ENCODE measurements around the gene HLA-B. TPM values are rescaled to one million over a fixed set of nuclear protein-coding genes. Genes with fewer than 3 reads are reported as not detected.

HLA-B gene
- total RNA-seq, 1 donor from 2014 or later, result 400 TPM

- Histone ChIP-seq H3K27ac (replicated peaks) (no peak overlapping the region), H3K4me3 (no peak overlapping the region), H3K36me3 (peaks cover 19% of the 10 kb centered on the region), H3K9me3 (replicated peaks) (no peaks in the 10 kb centered on the region), H3K27me3 (ENCODE audit: low read depth) (no peaks in the 10 kb centered on the region), H3K4me1 (peaks cover 20% of the 10 kb centered on the region)
- no peak for DNase-seq
- intact Hi-C loops (cut with micrococcal nuclease), result no loop called here
- TF ChIP-seq CTCF (IDR thresholded peaks at IDR 0.05; ENCODE audit: borderline replicate concordance), result no peak
Measured at GRCh38 chr6:31351401-31352309, 5.3 kb downstream of the HLA-B start.

DNA sequence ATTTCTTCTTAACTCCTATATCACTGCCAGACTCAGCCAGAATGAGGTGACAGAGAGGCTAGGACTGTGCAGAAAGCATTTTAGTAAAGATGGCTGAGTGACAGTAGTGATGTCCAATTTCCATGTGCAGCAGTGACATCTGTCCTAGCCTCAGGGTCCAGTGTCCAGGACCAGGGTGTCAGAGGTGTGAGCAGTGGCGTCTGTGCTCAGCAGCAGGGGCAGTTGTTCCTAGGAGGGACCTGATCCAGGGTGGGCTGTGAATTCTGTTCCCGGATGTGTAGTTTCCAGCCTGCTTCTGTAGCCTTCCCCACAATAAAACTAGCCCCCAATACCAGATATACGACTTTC is 6.0 kb downstream of the HLA-B start:
- intact Hi-C loops (cut with micrococcal nuclease), result no loop called here

GRCh38 chr6:31350196-31351032 is 6.6 kb downstream of the HLA-B start:
- Histone ChIP-seq H3K27ac (replicated peaks) (no peak overlapping the region), H3K36me3 (peaks cover 14% of the 10 kb centered on the region), H3K4me1 (peaks cover 16% of the 10 kb centered on the region), H3K4me3 (no peak overlapping the region), H3K9me3 (replicated peaks) (no peaks in the 10 kb centered on the region), H3K27me3 (ENCODE audit: low read depth) (no peaks in the 10 kb centered on the region)
- no peak for TF ChIP-seq CTCF (IDR thresholded peaks at IDR 0.05; ENCODE audit: borderline replicate concordance)
- intact Hi-C loops (cut with micrococcal nuclease), result no loop called here
- no peak for DNase-seq

More for the DNA sequence above, 6.0 kb downstream of the HLA-B start:
- Histone ChIP-seq H3K27ac (replicated peaks) (no peak overlapping the region), H3K36me3 (peaks cover 19% of the 10 kb centered on the region), H3K9me3 (replicated peaks) (no peaks in the 10 kb centered on the region), H3K4me3 (no peak overlapping the region), H3K4me1 (peaks cover 20% of the 10 kb centered on the region), H3K27me3 (ENCODE audit: low read depth) (no peaks in the 10 kb centered on the region)
- no peak for TF ChIP-seq CTCF (IDR thresholded peaks at IDR 0.05; ENCODE audit: borderline replicate concordance)
- DNase-seq, result no peak

DNA sequence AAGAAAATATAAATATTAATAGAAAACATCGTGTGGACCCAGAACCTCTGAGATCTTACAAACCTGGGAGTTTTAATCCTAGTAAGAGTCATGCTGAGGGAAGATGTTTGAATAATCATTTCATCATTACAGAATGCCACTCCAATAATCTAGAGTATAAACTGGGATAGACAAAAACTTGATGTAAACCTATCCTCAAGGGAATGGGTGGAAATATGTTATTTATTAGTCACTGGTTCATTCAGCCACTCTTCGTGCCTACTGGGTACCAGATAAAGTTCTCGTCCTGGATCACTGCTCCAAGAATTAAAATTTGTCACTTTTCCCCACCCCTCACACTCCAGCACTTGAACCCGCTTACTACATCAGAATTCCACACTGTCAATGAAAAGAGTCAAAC is 7.7 kb downstream of the HLA-B start:
- no peak overlapping the region for H3K4me3 ChIP-seq
- DNase-seq, result no peak
- H3K27ac ChIP-seq (replicated peaks), result no peak overlapping the region
- H3K36me3 ChIP-seq, result peaks cover 4% of the 10 kb centered on the region
- no peaks in the 10 kb centered on the region for H3K9me3 ChIP-seq (replicated peaks)
- H3K27me3 ChIP-seq (ENCODE audit: low read depth), result no peaks in the 10 kb centered on the region
- TF ChIP-seq CTCF (IDR thresholded peaks at IDR 0.05; ENCODE audit: borderline replicate concordance), result no peak
- peaks cover 5% of the 10 kb centered on the region for H3K4me1 ChIP-seq
- intact Hi-C loops (cut with micrococcal nuclease), result no loop called here

DNA sequence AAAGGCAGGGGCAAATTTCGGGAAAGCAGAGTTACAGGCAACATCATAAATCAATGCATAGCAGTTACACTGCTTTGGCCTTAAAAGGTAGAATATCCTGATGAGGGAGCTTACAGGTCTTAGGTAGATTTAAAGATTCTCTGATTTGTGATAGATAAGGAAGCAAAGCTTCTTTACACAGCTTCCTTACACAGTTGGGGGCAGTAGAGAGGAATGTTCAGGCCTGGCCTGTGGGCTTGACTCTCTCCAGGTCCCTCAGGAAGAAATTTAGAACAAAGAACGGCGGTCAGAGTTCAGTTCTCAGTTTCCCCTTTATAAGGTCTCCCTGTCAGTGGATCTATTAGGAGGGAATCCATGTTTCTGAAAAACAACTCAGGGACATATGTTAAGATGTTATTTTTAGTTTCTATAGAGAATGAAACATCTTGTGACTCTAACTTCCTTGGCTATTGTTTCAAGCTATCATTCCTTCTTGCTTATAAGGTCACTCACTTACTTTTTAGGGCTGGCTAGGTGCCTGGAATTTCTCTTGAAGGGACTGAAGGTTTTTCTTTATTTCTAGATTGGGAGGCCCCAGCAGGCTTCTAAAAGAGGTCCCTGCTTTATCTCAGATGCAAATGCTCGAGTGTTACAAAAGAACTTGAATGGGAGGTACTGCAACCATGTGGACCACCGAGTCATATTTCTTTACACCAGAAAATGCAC is 11.8 kb downstream of the HLA-B start:
- Histone ChIP-seq H3K36me3 (no peaks in the 10 kb centered on the region), H3K4me1 (no peaks in the 10 kb centered on the region), H3K27me3 (ENCODE audit: low read depth) (no peaks in the 10 kb centered on the region), H3K4me3 (no peak overlapping the region), H3K27ac (replicated peaks) (no peak overlapping the region), H3K9me3 (replicated peaks) (peaks cover 5% of the 10 kb centered on the region)
- no peak for TF ChIP-seq CTCF (IDR thresholded peaks at IDR 0.05; ENCODE audit: borderline replicate concordance)
- intact Hi-C loops (cut with micrococcal nuclease), result no loop called here
- DNase-seq, result no peak

All from left ventricle myocardium inferior (tissue), 1 donor.